Measurements from ENCODE around the gene METTL4. TPM values are rescaled to one million over a fixed set of nuclear protein-coding genes. Genes with fewer than 3 reads are reported as not detected.

Gene METTL4
- total RNA-seq, 1 experiment from 2014 or later, result 8.6 TPM

- no peak for ATAC-seq
- BruUV-seq (replicated peaks), result no TSS peak
- CTCF ChIA-PET, result no interaction called here
Measured at GRCh38 chr18:2617401-2617998, 46.2 kb upstream of the METTL4 start.

GRCh38 chr18:2612996-2613395, 41.7 kb upstream of the METTL4 start:
- POLR2A ChIA-PET (ENCODE audit: unreplicated experiment), result no interaction called here
- Histone ChIP-seq H3K27me3 (ENCODE audit: low read length) (no peaks in the 10 kb centered on the region), H3K79me2 (ENCODE audit: low read length) (no peaks in the 10 kb centered on the region), H3K9ac (ENCODE audit: low read length) (no peak overlapping the region), H4K20me1 (ENCODE audit: low read length) (no peaks in the 10 kb centered on the region), H3K4me3 (ENCODE audit: low read length) (no peak overlapping the region), H3K9me3 (ENCODE audit: low read length) (no peaks in the 10 kb centered on the region), H2AFZ (ENCODE audit: low read length) (no peak overlapping the region), H3K9me2 (replicated peaks; ENCODE audit: low read length) (no peaks in the 10 kb centered on the region), H3F3A (ENCODE audit: low read length, unreplicated experiment) (no peaks in the 10 kb centered on the region), H3K4me2 (ENCODE audit: low read length) (no peak overlapping the region), H3K27ac (ENCODE audit: low read length) (no peak overlapping the region), H3K4me1 (ENCODE audit: insufficient read depth, low read length) (no peaks in the 10 kb centered on the region), H3K36me3 (ENCODE audit: low read depth, low read length) (peaks cover 52% of the 10 kb centered on the region)
- BruUV-seq (replicated peaks), result no TSS peak
- intact Hi-C loops (cut with micrococcal nuclease), result no loop called here
- ATAC-seq, result no peak
- TF ChIP-seq EZH2phosphoT487 (IDR thresholded peaks at IDR 0.05; ENCODE audit: borderline replicate concordance, low read length), result no peak
- no peak for TF ChIP-seq EZH2 (IDR thresholded peaks at IDR 0.05; ENCODE audit: low read length, unreplicated experiment)
- TF ChIP-seq CTCF (conservative IDR thresholded peaks at IDR 0.05; ENCODE audit: low read depth, low read length), result no peak
- CTCF ChIA-PET, result no interaction called here
- DNase-seq, result no peak

More at GRCh38 chr18:2617401-2617998, 46.2 kb upstream of the METTL4 start:
- no peak for DNase-seq
- no peaks in the 10 kb centered on the region for H3K27me3 ChIP-seq (ENCODE audit: low read length)
- no peak overlapping the region for H3K27ac ChIP-seq (ENCODE audit: low read length)
- no peaks in the 10 kb centered on the region for H3K79me2 ChIP-seq (ENCODE audit: low read length)
- no peaks in the 10 kb centered on the region for H3K9me3 ChIP-seq (ENCODE audit: low read length)
- no peaks in the 10 kb centered on the region for H3K4me1 ChIP-seq (ENCODE audit: insufficient read depth, low read length)
- intact Hi-C loops (cut with micrococcal nuclease), result no loop called here
- no peak overlapping the region for H3K4me2 ChIP-seq (ENCODE audit: low read length)
- H3K9ac ChIP-seq (ENCODE audit: low read length), result no peak overlapping the region
- no peak overlapping the region for H3K4me3 ChIP-seq (ENCODE audit: low read length)
- POLR2A ChIA-PET (ENCODE audit: unreplicated experiment), result no interaction called here
- no peaks in the 10 kb centered on the region for H4K20me1 ChIP-seq (ENCODE audit: low read length)
- H3K36me3 ChIP-seq (ENCODE audit: low read depth, low read length), result peaks cover 33% of the 10 kb centered on the region
- peaks cover 3% of the 10 kb centered on the region for H3F3A ChIP-seq (ENCODE audit: low read length, unreplicated experiment)
- TF ChIP-seq EZH2 (IDR thresholded peaks at IDR 0.05; ENCODE audit: low read length, unreplicated experiment) (no peak), CTCF (conservative IDR thresholded peaks at IDR 0.05; ENCODE audit: low read depth, low read length) (no peak), EZH2phosphoT487 (IDR thresholded peaks at IDR 0.05; ENCODE audit: borderline replicate concordance, low read length) (no peak)
- H2AFZ ChIP-seq (ENCODE audit: low read length), result no peak overlapping the region
- no peaks in the 10 kb centered on the region for H3K9me2 ChIP-seq (replicated peaks; ENCODE audit: low read length)

DNA sequence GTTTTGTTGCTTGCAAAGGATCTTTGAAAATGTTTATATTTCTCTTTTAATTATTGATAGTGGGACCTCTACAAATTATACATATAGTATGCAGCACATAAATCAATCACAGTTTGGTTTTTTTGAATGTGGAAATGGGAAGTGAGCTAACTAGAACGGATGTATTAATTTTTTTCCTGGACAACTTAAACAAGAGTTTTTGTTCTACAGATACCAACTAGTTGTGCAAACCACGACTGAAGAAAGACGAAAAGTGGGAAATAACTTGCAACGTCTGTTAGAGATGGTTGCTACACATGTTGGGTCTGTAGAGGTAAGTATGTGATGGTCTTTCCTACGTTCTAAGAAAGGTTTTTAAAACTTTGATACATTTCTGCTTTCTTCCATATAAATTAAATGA, 39.2 kb upstream of the METTL4 start:
- no peak overlapping the region for H3K27ac ChIP-seq (ENCODE audit: low read length)
- H3K9me3 ChIP-seq (ENCODE audit: low read length), result no peaks in the 10 kb centered on the region
- no peak for TF ChIP-seq EZH2 (IDR thresholded peaks at IDR 0.05; ENCODE audit: low read length, unreplicated experiment)
- no peak for TF ChIP-seq CTCF (conservative IDR thresholded peaks at IDR 0.05; ENCODE audit: low read depth, low read length)
- no peak for TF ChIP-seq EZH2phosphoT487 (IDR thresholded peaks at IDR 0.05; ENCODE audit: borderline replicate concordance, low read length)
- DNase-seq, result no peak
- ATAC-seq, result no peak
- intact Hi-C loops (cut with micrococcal nuclease), result no loop called here
- H3K9me2 ChIP-seq (replicated peaks; ENCODE audit: low read length), result no peaks in the 10 kb centered on the region
- BruUV-seq (replicated peaks), result no TSS peak
- no peak overlapping the region for H3K4me3 ChIP-seq (ENCODE audit: low read length)
- no peak overlapping the region for H3K9ac ChIP-seq (ENCODE audit: low read length)
- H3K79me2 ChIP-seq (ENCODE audit: low read length), result no peaks in the 10 kb centered on the region
- no peaks in the 10 kb centered on the region for H3K27me3 ChIP-seq (ENCODE audit: low read length)
- CTCF ChIA-PET, result no interaction called here
- no peaks in the 10 kb centered on the region for H3F3A ChIP-seq (ENCODE audit: low read length, unreplicated experiment)
- no peaks in the 10 kb centered on the region for H4K20me1 ChIP-seq (ENCODE audit: low read length)
- peaks cover 55% of the 10 kb centered on the region for H3K36me3 ChIP-seq (ENCODE audit: low read depth, low read length)
- POLR2A ChIA-PET (ENCODE audit: unreplicated experiment), result no interaction called here
- peaks cover 7% of the 10 kb centered on the region for H3K4me1 ChIP-seq (ENCODE audit: insufficient read depth, low read length)
- no peak overlapping the region for H2AFZ ChIP-seq (ENCODE audit: low read length)
- H3K4me2 ChIP-seq (ENCODE audit: low read length), result no peak overlapping the region
